HUES64 (cell line): ENCODE results near the gene PAMR1.
A peak's percentile ranks its signal among the peaks of the same experiment; 100 is the strongest.
"Not testable (repeated sequence)": the region's sequence is repeated elsewhere in the genome, so short reads cannot be mapped to it uniquely, and the experiment has no call there.

ENCODE experiments used
- H3K27ac ChIP-seq: 2 replicates; pipeline ENCODE4 v1.7.0; 2013; ENCODE audit warnings: low read depth, low read length, inconsistent platforms
- H3K27me3 ChIP-seq: 2 replicates; pipeline ENCODE4 v1.6.1; 2013; ENCODE audit warnings: mild to moderate bottlenecking, low read length; ENCODE audit not compliant: insufficient read depth
- H3K36me3 ChIP-seq: 2 replicates; pipeline ENCODE4 v1.6.1; 2013; ENCODE audit warnings: mild to moderate bottlenecking, low read length; ENCODE audit not compliant: insufficient read depth
- H3K4me1 ChIP-seq: 2 replicates; pipeline ENCODE4 v1.6.1; 2013; ENCODE audit warnings: mild to moderate bottlenecking, low read length, moderate library complexity; ENCODE audit not compliant: insufficient read depth
- H3K4me3 ChIP-seq: 2 replicates; pipeline ENCODE4 v1.5.1; 2013; ENCODE audit warnings: mild to moderate bottlenecking, low read length, moderate library complexity
- H3K9ac ChIP-seq: 2 replicates; pipeline ENCODE4 v1.6.1; 2013; ENCODE audit warnings: mild to moderate bottlenecking, low read depth, low read length
- H3K9me3 ChIP-seq: 2 replicates; pipeline ENCODE4 v1.6.1; 2013; ENCODE audit warnings: low read depth, low read length; ENCODE audit not compliant: insufficient read depth
- WGBS: fragments of 150-250, 120-280 bp; methylation state at CpG from one replicate; pipeline ENCODE4 v1.1.7; 2013; ENCODE audit warnings: missing lambda C conversion rate; 5-methylcytosine and 5-hydroxymethylcytosine counted together

Gene PAMR1

GRCh38 chr11:35554491-35555437 lies 29.3 kb upstream of the PAMR1 start:
- Histone ChIP-seq H3K4me1 (peaks cover 10% of the 10 kb centered on the region; the same call in 1 of the 2 replicates), H3K27me3 (no peaks in the 10 kb centered on the region), H3K36me3 (no peaks in the 10 kb centered on the region), H3K27ac (no peak overlapping the region), H3K9ac (no peak overlapping the region), H3K9me3 (no peaks in the 10 kb centered on the region), H3K4me3 (no peak overlapping the region)
- WGBS = 59% methylated on average over 5 of the region's 5 CpGs

- Histone ChIP-seq H3K36me3 (no peaks in the 10 kb centered on the region), H3K27ac (no peak overlapping the region), H3K4me1 (peaks cover 20% of the 10 kb centered on the region), H3K27me3 (no peaks in the 10 kb centered on the region), H3K4me3 (no peak overlapping the region), H3K9me3 (no peaks in the 10 kb centered on the region), H3K9ac (no peak overlapping the region)
- WGBS = 86% methylated on average over 1 of the region's 1 CpG
Measured at GRCh38 chr11:35553831-35554230, 28.4 kb upstream of the PAMR1 start.

- Histone ChIP-seq H3K4me3 (no peak overlapping the region), H3K36me3 (no peaks in the 10 kb centered on the region), H3K9me3 (no peaks in the 10 kb centered on the region), H3K4me1 (peaks cover 24% of the 10 kb centered on the region), H3K9ac (no peak overlapping the region), H3K27me3 (no peaks in the 10 kb centered on the region), H3K27ac (no peak overlapping the region)
- 93% methylated on average over 3 of the region's 3 CpGs for WGBS
Measured at GRCh38 chr11:35553021-35553420, 27.6 kb upstream of the PAMR1 start.

GRCh38 chr11:35552616-35553015 lies 27.2 kb upstream of the PAMR1 start:
- H3K4me3 ChIP-seq = no peak overlapping the region
- H3K36me3 ChIP-seq = no peaks in the 10 kb centered on the region
- 93% methylated on average over 5 of the region's 5 CpGs for WGBS
- no peak overlapping the region for H3K9ac ChIP-seq
- no peak overlapping the region for H3K27ac ChIP-seq
- peaks cover 24% of the 10 kb centered on the region for H3K4me1 ChIP-seq
- no peaks in the 10 kb centered on the region for H3K9me3 ChIP-seq
- no peaks in the 10 kb centered on the region for H3K27me3 ChIP-seq

- no peak overlapping the region for H3K27ac ChIP-seq
- 95% methylated on average over 3 of the region's 3 CpGs for WGBS
Measured at GRCh38 chr11:35550374-35551036, 25.1 kb upstream of the PAMR1 start.

GRCh38 chr11:35549787-35550186 lies 24.4 kb upstream of the PAMR1 start:
- Histone ChIP-seq H3K27ac (no peak overlapping the region; the same call in 1 of the 2 replicates), H3K27me3 (no peaks in the 10 kb centered on the region), H3K36me3 (no peaks in the 10 kb centered on the region), H3K9ac (no peak overlapping the region), H3K9me3 (no peaks in the 10 kb centered on the region), H3K4me3 (no peak overlapping the region), H3K4me1 (peaks cover 35% of the 10 kb centered on the region)
- 53% methylated on average over 3 of the region's 3 CpGs for WGBS

More at GRCh38 chr11:35550374-35551036, 25.1 kb upstream of the PAMR1 start:
- Histone ChIP-seq H3K36me3 (no peaks in the 10 kb centered on the region), H3K4me1 (peaks cover 38% of the 10 kb centered on the region), H3K27me3 (no peaks in the 10 kb centered on the region), H3K9ac (no peak overlapping the region), H3K9me3 (no peaks in the 10 kb centered on the region), H3K4me3 (no peak overlapping the region)

- no peak overlapping the region for H3K4me3 ChIP-seq
- 33% methylated on average over 4 of the region's 4 CpGs for WGBS
- H3K27me3 ChIP-seq = no peaks in the 10 kb centered on the region
- peaks cover 35% of the 10 kb centered on the region for H3K4me1 ChIP-seq
- H3K9me3 ChIP-seq = no peaks in the 10 kb centered on the region
- no peaks in the 10 kb centered on the region for H3K36me3 ChIP-seq
- no peak overlapping the region for H3K9ac ChIP-seq
- peak overlapping the region; percentile 22 for H3K27ac ChIP-seq
Measured at GRCh38 chr11:35548925-35549561, 23.6 kb upstream of the PAMR1 start.

GRCh38 chr11:35547995-35548394 lies 22.6 kb upstream of the PAMR1 start:
- H3K36me3 ChIP-seq, H3K4me3 ChIP-seq, H3K9ac ChIP-seq, H3K27me3 ChIP-seq, H3K9me3 ChIP-seq, H3K27ac ChIP-seq: not testable (repeated sequence)
- WGBS = 94% methylated on average over 3 of the region's 4 CpGs
- H3K4me1 ChIP-seq = peaks cover 39% of the 10 kb centered on the region

- H3K4me1 ChIP-seq = peaks cover 41% of the 10 kb centered on the region
- H3K9ac ChIP-seq = no peak overlapping the region
- H3K9me3 ChIP-seq = no peaks in the 10 kb centered on the region
- 81% methylated on average over 3 of the region's 3 CpGs for WGBS
- no peak overlapping the region for H3K4me3 ChIP-seq
- no peaks in the 10 kb centered on the region for H3K27me3 ChIP-seq
- H3K36me3 ChIP-seq = no peaks in the 10 kb centered on the region
- H3K27ac ChIP-seq = no peak overlapping the region
Measured at GRCh38 chr11:35546317-35546716, 20.9 kb upstream of the PAMR1 start.

GRCh38 chr11:35545391-35546003 lies 20.1 kb upstream of the PAMR1 start:
- WGBS = 95% methylated on average over 9 of the region's 9 CpGs
- no peak overlapping the region for H3K27ac ChIP-seq
- H3K27me3 ChIP-seq = no peaks in the 10 kb centered on the region

More at GRCh38 chr11:35545391-35546003, 20.1 kb upstream of the PAMR1 start:
- no peak overlapping the region for H3K4me3 ChIP-seq
- H3K36me3 ChIP-seq = no peaks in the 10 kb centered on the region
- H3K9ac ChIP-seq = no peak overlapping the region
- H3K9me3 ChIP-seq = no peaks in the 10 kb centered on the region
- peaks cover 41% of the 10 kb centered on the region for H3K4me1 ChIP-seq
